Thoracic aorta (tissue), 2 donors: ENCODE data around the gene MAPK6. TPM values are rescaled to one million over a fixed set of nuclear protein-coding genes. Genes with fewer than 3 reads are reported as not detected.

Experiments
- ATAC-seq: fragments of 150-250 bp; one replicate; pipeline ENCODE4 v1.8.0; 2017; ENCODE audit warnings: low read depth; ENCODE audit not compliant: insufficient number of reproducible peaks, low FRiP score
- DNase-seq: peaks from one replicate; pipeline ENCODE4 v3.0.0-alpha.2; 2020; ENCODE audit warnings: low spot score
- H3K27ac ChIP-seq, 2 donors: fragments of 200-600 bp; sonication (generic); 1 replicate in 1 of 2; 2 replicates in 1 of 2; pipeline ENCODE4 v1.5.1; 2016; ENCODE audit warnings: mild to moderate bottlenecking in 2 of 2, moderate library complexity in 2 of 2
- H3K27me3 ChIP-seq: fragments of 200-600 bp; sonication (generic); replicated peaks from 2 replicates; pipeline ENCODE4 v1.6.0; 2016; ENCODE audit warnings: mild to moderate bottlenecking; ENCODE audit not compliant: insufficient read depth
- H3K36me3 ChIP-seq: fragments of 200-600 bp; sonication (generic); one replicate; pipeline ENCODE4 v1.5.1; 2016
- H3K4me1 ChIP-seq, 2 donors: fragments of 200-600 bp; sonication (generic); 1 replicate in 1 of 2; 2 replicates in 1 of 2; pipeline versions ENCODE4 v1.5.1 to v1.6.0; 2016; ENCODE audit warnings: low read depth in 2 of 2, mild to moderate bottlenecking in 1 of 2; ENCODE audit not compliant: control insufficient read depth in 1 of 2
- H3K4me3 ChIP-seq: fragments of 200-600 bp; sonication (generic); 2 replicates; pipeline ENCODE4 v1.5.1; 2016; ENCODE audit warnings: mild to moderate bottlenecking
- H3K9me3 ChIP-seq: fragments of 200-600 bp; sonication (generic); 2 replicates; pipeline ENCODE4 v1.5.1; 2016
- total RNA-seq, 2 donors: library from RNA; depleted of rRNA; stranded (reverse); fragments of >200 nt; gene quantifications; one replicate each; pipeline versions ENCODE4 v1.1.0 to v1.2.3, GENCODE V29; 2016
- TF ChIP-seq, protein P1 (sequence below): fragments of 200-600 bp; sonication (generic); IDR thresholded peaks from one replicate; pipeline ENCODE4 v1.5.1; 2019; ENCODE audit warnings: antibody characterized with exemption

The MAPK6 gene
- total RNA-seq, 2 donors from 2014 or later = 11.2 to 24.8 TPM

- Histone ChIP-seq H3K4me1 (peaks cover 0 to 9% of the 10 kb centered on the region in 2 donors), H3K4me3 (no peak overlapping the region), H3K9me3 (no peaks in the 10 kb centered on the region), H3K36me3 (no peaks in the 10 kb centered on the region), H3K27me3 (no peaks in the 10 kb centered on the region), H3K27ac (no peak overlapping the region)
- no peak for DNase-seq
- ATAC-seq = no peak
- TF ChIP-seq, protein P1, sequence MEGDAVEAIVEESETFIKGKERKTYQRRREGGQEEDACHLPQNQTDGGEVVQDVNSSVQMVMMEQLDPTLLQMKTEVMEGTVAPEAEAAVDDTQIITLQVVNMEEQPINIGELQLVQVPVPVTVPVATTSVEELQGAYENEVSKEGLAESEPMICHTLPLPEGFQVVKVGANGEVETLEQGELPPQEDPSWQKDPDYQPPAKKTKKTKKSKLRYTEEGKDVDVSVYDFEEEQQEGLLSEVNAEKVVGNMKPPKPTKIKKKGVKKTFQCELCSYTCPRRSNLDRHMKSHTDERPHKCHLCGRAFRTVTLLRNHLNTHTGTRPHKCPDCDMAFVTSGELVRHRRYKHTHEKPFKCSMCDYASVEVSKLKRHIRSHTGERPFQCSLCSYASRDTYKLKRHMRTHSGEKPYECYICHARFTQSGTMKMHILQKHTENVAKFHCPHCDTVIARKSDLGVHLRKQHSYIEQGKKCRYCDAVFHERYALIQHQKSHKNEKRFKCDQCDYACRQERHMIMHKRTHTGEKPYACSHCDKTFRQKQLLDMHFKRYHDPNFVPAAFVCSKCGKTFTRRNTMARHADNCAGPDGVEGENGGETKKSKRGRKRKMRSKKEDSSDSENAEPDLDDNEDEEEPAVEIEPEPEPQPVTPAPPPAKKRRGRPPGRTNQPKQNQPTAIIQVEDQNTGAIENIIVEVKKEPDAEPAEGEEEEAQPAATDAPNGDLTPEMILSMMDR = no peak
Measured at GRCh38 chr15:52109559-52110451, 90.8 kb downstream of the MAPK6 start.

DNA sequence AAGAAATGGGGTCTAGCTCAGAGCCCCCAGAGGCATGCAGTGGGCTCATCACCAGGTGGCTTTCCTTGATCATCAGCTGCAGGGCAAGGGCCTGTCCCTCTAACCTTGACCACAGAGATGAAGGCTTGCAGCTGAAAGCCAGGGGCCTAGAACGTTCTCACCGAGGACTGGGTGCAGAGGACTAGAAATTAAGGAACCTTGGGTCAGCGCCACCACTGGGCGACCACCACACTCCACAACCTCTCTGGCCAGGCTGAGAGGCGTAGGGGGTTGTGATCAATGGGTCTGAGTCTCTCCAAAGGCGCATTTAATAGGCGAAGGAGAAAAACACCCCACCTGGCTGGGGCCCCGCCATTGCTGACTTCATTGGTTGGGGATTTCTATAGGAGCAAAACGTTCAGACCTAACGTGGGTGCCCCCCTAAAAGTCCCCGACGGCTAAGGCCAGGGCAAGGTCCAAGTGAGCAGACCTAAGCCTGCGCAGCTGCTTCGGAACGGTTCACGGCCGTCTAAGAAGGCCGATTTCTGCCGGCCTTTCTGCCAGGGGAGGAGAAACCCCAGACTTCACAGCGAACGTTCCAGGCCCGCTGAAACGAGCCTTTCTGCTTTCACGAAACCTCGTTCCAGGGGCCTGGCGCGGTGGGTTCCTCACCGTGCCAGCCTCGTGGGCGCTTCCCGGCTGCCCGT is 92.6 kb downstream of the MAPK6 start:
- H3K27ac ChIP-seq = no peak overlapping the region
- H3K36me3 ChIP-seq = no peaks in the 10 kb centered on the region
- peaks cover 0 to 9% of the 10 kb centered on the region in 2 donors for H3K4me1 ChIP-seq
- no peaks in the 10 kb centered on the region for H3K27me3 ChIP-seq
- no peaks in the 10 kb centered on the region for H3K9me3 ChIP-seq
- DNase-seq (no peak), ATAC-seq (no peak)
- H3K4me3 ChIP-seq = peak overlapping the region; percentile 70
- TF ChIP-seq, protein P1 = no peak

DNA sequence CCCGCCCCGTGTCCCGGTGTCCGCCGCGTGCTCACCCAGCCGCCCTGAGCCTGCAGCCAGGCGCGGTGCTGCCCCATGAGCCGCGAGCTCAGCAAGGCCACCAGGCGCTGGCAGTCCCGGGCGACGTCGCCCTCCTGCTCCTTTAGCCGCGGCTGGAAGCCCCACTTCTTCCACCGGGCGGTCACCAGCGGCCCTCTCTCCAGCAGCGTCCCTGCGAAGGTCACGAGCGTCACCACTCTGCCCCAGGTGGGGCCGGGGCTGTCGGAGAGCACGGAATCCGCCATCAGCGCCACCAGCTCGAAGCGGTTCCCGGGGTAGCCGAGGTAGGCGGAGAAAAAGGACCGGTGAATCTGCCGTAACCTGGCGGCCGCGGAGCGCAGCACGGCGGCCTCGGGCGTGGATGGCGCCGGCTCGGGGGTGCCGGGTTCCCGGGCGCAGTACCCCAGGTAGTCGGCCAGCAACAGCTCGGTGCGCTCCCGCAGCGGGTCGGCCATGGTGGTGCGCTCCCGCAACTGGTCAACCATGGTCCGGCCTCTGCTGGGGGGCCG is 93.3 kb downstream of the MAPK6 start:
- no peak for ATAC-seq
- H3K9me3 ChIP-seq = no peaks in the 10 kb centered on the region
- DNase-seq = no peak
- no peaks in the 10 kb centered on the region for H3K27me3 ChIP-seq
- no peaks in the 10 kb centered on the region for H3K36me3 ChIP-seq
- H3K27ac ChIP-seq = no peak overlapping the region
- TF ChIP-seq, protein P1 = no peak
- peak overlapping the region; percentile 70 for H3K4me3 ChIP-seq
- peaks cover 0 to 9% of the 10 kb centered on the region in 2 donors for H3K4me1 ChIP-seq

- H3K36me3 ChIP-seq = no peaks in the 10 kb centered on the region
- no peak for DNase-seq
- no peak overlapping the region for H3K27ac ChIP-seq
- no peak for ATAC-seq
- TF ChIP-seq, protein P1 = no peak
- H3K4me1 ChIP-seq = peaks cover 0 to 9% of the 10 kb centered on the region in 2 donors
- no peak overlapping the region for H3K4me3 ChIP-seq
- H3K9me3 ChIP-seq = no peaks in the 10 kb centered on the region
- no peaks in the 10 kb centered on the region for H3K27me3 ChIP-seq
Measured at GRCh38 chr15:52113235-52113634, 94.2 kb downstream of the MAPK6 start.

DNA sequence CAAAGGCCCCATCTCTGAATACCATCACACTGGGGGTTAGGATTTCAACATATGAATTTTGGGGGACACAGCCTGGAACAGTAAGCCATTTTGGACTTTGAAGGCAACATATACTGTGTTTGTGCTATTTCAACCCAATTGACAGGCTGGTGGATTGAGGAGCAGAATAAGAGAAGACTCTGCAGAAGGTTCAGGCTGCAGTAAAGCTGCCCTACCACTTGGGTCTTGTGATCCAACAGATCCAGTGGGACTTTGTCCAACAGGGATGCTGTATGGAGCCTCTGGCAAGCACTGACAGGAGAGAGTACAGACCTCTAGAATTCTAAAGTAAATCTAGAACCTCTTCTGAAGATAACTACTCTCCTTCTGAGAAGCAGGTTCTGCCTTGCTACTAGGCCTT is 94.7 kb downstream of the MAPK6 start:
- no peaks in the 10 kb centered on the region for H3K9me3 ChIP-seq
- ATAC-seq (no peak), DNase-seq (no peak)
- peaks cover 0 to 9% of the 10 kb centered on the region in 2 donors for H3K4me1 ChIP-seq
- no peak overlapping the region for H3K4me3 ChIP-seq
- no peak overlapping the region for H3K27ac ChIP-seq
- TF ChIP-seq, protein P1 = no peak
- no peaks in the 10 kb centered on the region for H3K27me3 ChIP-seq
- no peaks in the 10 kb centered on the region for H3K36me3 ChIP-seq
